Mesendoderm (in vitro differentiated cells): ENCODE results near the gene CHMP1B.
A peak's percentile ranks its signal among the peaks of the same experiment; 100 is the strongest.

Experiments used
- DNase-seq: peaks from one replicate; pipeline ENCODE4 v3.0.0; 2013
- H2AK5ac ChIP-seq: 2 replicates; pipeline ENCODE4 v1.6.1; 2013; ENCODE audit warnings: low read length, inconsistent platforms
- H2BK120ac ChIP-seq: 2 replicates; pipeline ENCODE4 v1.6.1; 2013; ENCODE audit warnings: low read depth, mild to moderate bottlenecking, low read length, moderate library complexity, mixed read lengths
- H2BK15ac ChIP-seq: replicated peaks from 2 replicates; pipeline ENCODE4 v1.6.1; 2013; ENCODE audit warnings: low read depth, mild to moderate bottlenecking, moderate library complexity
- H2BK5ac ChIP-seq: 2 replicates; pipeline ENCODE4 v1.6.1; 2013; ENCODE audit warnings: low read length, inconsistent platforms
- H3K18ac ChIP-seq: 2 replicates; pipeline ENCODE4 v1.6.1; 2013; ENCODE audit warnings: mild to moderate bottlenecking, low read length, mixed read lengths
- H3K23ac ChIP-seq: one replicate; pipeline ENCODE4 v1.6.1; 2013; ENCODE audit warnings: low read length
- H3K27ac ChIP-seq: 2 replicates; pipeline ENCODE4 v1.5.1; 2013; ENCODE audit warnings: low read depth, mild to moderate bottlenecking, inconsistent platforms, low read length, moderate library complexity
- H3K27me3 ChIP-seq: 2 replicates; pipeline ENCODE4 v1.6.1; 2013; ENCODE audit warnings: low read length, control low read depth, mild to moderate bottlenecking, inconsistent platforms; ENCODE audit not compliant: insufficient read depth, poor library complexity
- H3K36me3 ChIP-seq: 2 replicates; pipeline ENCODE4 v1.6.1; 2013; ENCODE audit warnings: low read length, inconsistent platforms; ENCODE audit not compliant: control insufficient read depth, insufficient read depth
- H3K4ac ChIP-seq: one replicate; pipeline ENCODE4 v1.6.1; 2013; ENCODE audit warnings: low read depth, mild to moderate bottlenecking, low read length, moderate library complexity
- H3K4me1 ChIP-seq: 2 replicates; pipeline ENCODE4 v1.6.1; 2013; ENCODE audit warnings: low read depth, low read length, inconsistent platforms; ENCODE audit not compliant: control insufficient read depth
- H3K4me2 ChIP-seq: 2 replicates; pipeline ENCODE4 v1.6.1; 2013; ENCODE audit warnings: low read length
- H3K4me3 ChIP-seq: 2 replicates; pipeline ENCODE4 v1.5.1; 2013; ENCODE audit warnings: mild to moderate bottlenecking, low read length
- H3K56ac ChIP-seq: one replicate; pipeline ENCODE4 v1.6.1; 2013; ENCODE audit warnings: low read length
- H3K79me1 ChIP-seq: 2 replicates; pipeline ENCODE4 v1.6.1; 2013; ENCODE audit warnings: low read length, inconsistent platforms
- H3K79me2 ChIP-seq: 2 replicates; pipeline ENCODE4 v1.6.1; 2013; ENCODE audit warnings: mild to moderate bottlenecking, low read length; ENCODE audit not compliant: control insufficient read depth, insufficient read depth
- H3K9ac ChIP-seq: 2 replicates; pipeline ENCODE4 v1.6.1; 2013; ENCODE audit warnings: low read length, inconsistent platforms
- H4K5ac ChIP-seq: one replicate; pipeline ENCODE4 v1.6.1; 2013; ENCODE audit warnings: low read length
- H4K8ac ChIP-seq: one replicate; pipeline ENCODE4 v1.6.1; 2013; ENCODE audit warnings: low read depth, mild to moderate bottlenecking, control low read depth, low read length, moderate library complexity
- WGBS: extraction: QIAGEN DNeasy Blood & Tissue Kit; methylation state at CpG from one replicate; pipeline ENCODE4 v1.1.7; 2013; ENCODE audit warnings: low lambda C conversion rate, missing lambda C conversion rate; ENCODE audit not compliant: insufficient coverage; ENCODE audit errors: extremely low coverage; 5-methylcytosine and 5-hydroxymethylcytosine counted together

The CHMP1B gene

GRCh38 chr18:11808001-11808855, 43.0 kb upstream of the CHMP1B start:
- Histone ChIP-seq H3K4me3 (no peak overlapping the region), H3K56ac (peak overlapping the region; percentile 82), H2AK5ac (peak overlapping the region; percentile 2), H3K79me2 (no peaks in the 10 kb centered on the region), H3K27me3 (no peaks in the 10 kb centered on the region), H3K79me1 (peaks cover 1% of the 10 kb centered on the region), H3K4me1 (peaks cover 19% of the 10 kb centered on the region), H3K36me3 (no peaks in the 10 kb centered on the region), H3K23ac (no peak overlapping the region), H2BK15ac (no peak overlapping the region), H2BK5ac (peak overlapping the region; percentile 79), H4K8ac (no peak overlapping the region), H3K27ac (peak overlapping the region; percentile 74), H3K18ac (peak overlapping the region; percentile 75), H3K4me2 (no peak overlapping the region), H2BK120ac (no peak overlapping the region), H3K4ac (peak overlapping the region; percentile 98), H3K9ac (no peak overlapping the region), H4K5ac (no peak overlapping the region)
- WGBS, result no CpG with 5 or more reads among the region's 11 CpGs
- DNase-seq, result peak; percentile 96

- no CpG with 5 or more reads among the region's 6 CpGs for WGBS
- Histone ChIP-seq H2BK120ac (no peak overlapping the region), H2BK5ac (no peak overlapping the region), H4K8ac (no peak overlapping the region), H2BK15ac (no peak overlapping the region), H3K56ac (peak overlapping the region; percentile 79), H3K4me1 (peaks cover 19% of the 10 kb centered on the region), H2AK5ac (no peak overlapping the region), H3K4ac (no peak overlapping the region), H3K23ac (no peak overlapping the region), H3K27me3 (no peaks in the 10 kb centered on the region), H3K18ac (no peak overlapping the region), H3K79me2 (no peaks in the 10 kb centered on the region), H3K27ac (peak overlapping the region; percentile 4), H3K4me3 (no peak overlapping the region), H3K79me1 (peaks cover 1% of the 10 kb centered on the region), H3K9ac (no peak overlapping the region), H3K36me3 (no peaks in the 10 kb centered on the region), H4K5ac (no peak overlapping the region), H3K4me2 (no peak overlapping the region)
- no peak for DNase-seq
Measured at GRCh38 chr18:11809895-11810294, 41.3 kb upstream of the CHMP1B start.

GRCh38 chr18:11810379-11810778, 40.8 kb upstream of the CHMP1B start:
- H3K4me2 ChIP-seq, result no peak overlapping the region

GRCh38 chr18:11811009-11811408, 40.2 kb upstream of the CHMP1B start:
- no peak overlapping the region for H4K8ac ChIP-seq
- H3K23ac ChIP-seq, result peak overlapping the region; percentile 89
- H2BK120ac ChIP-seq, result no peak overlapping the region
- H2BK15ac ChIP-seq, result no peak overlapping the region
- H3K56ac ChIP-seq, result peak overlapping the region; percentile 79
- DNase-seq, result no peak
- no peak overlapping the region for H3K4me3 ChIP-seq
- H3K9ac ChIP-seq, result peak overlapping the region; percentile 45
- no CpG with 5 or more reads among the region's 11 CpGs for WGBS
- H3K27ac ChIP-seq, result no peak overlapping the region
- no peaks in the 10 kb centered on the region for H3K79me2 ChIP-seq
- H3K4me1 ChIP-seq, result peaks cover 19% of the 10 kb centered on the region
- no peaks in the 10 kb centered on the region for H3K27me3 ChIP-seq
- no peaks in the 10 kb centered on the region for H3K36me3 ChIP-seq
- H3K4ac ChIP-seq, result no peak overlapping the region
- H3K79me1 ChIP-seq, result peaks cover 1% of the 10 kb centered on the region
- no peak overlapping the region for H3K4me2 ChIP-seq
- H3K18ac ChIP-seq, result no peak overlapping the region
- H4K5ac ChIP-seq, result no peak overlapping the region
- H2BK5ac ChIP-seq, result peak overlapping the region; percentile 40
- H2AK5ac ChIP-seq, result peak overlapping the region; percentile 90

More at GRCh38 chr18:11810379-11810778, 40.8 kb upstream of the CHMP1B start:
- Histone ChIP-seq H4K5ac (no peak overlapping the region), H2BK120ac (no peak overlapping the region), H3K27me3 (no peaks in the 10 kb centered on the region), H2AK5ac (peak overlapping the region; percentile 80), H3K56ac (peak overlapping the region; percentile 79), H3K36me3 (no peaks in the 10 kb centered on the region), H2BK15ac (no peak overlapping the region), H4K8ac (no peak overlapping the region), H3K4me1 (peaks cover 19% of the 10 kb centered on the region), H3K23ac (peak overlapping the region; percentile 83), H3K4me3 (no peak overlapping the region), H2BK5ac (peak overlapping the region; percentile 66), H3K9ac (peak overlapping the region; percentile 6), H3K18ac (no peak overlapping the region), H3K4ac (no peak overlapping the region), H3K27ac (peak overlapping the region; percentile 4), H3K79me2 (no peaks in the 10 kb centered on the region), H3K79me1 (peaks cover 1% of the 10 kb centered on the region)
- no CpG with 5 or more reads among the region's 3 CpGs for WGBS
- DNase-seq, result no peak

GRCh38 chr18:11817229-11817628, 34.0 kb upstream of the CHMP1B start:
- H3K9ac ChIP-seq, result no peak overlapping the region
- no peak overlapping the region for H2BK5ac ChIP-seq
- H3K4ac ChIP-seq, result no peak overlapping the region
- H3K79me2 ChIP-seq, result no peaks in the 10 kb centered on the region
- H3K27ac ChIP-seq, result no peak overlapping the region
- no peak overlapping the region for H2BK120ac ChIP-seq
- peak overlapping the region; percentile 40 for H3K18ac ChIP-seq
- no peak overlapping the region for H4K5ac ChIP-seq
- H3K36me3 ChIP-seq, result no peaks in the 10 kb centered on the region
- H3K4me2 ChIP-seq, result no peak overlapping the region
- no peak overlapping the region for H2BK15ac ChIP-seq
- no peaks in the 10 kb centered on the region for H3K27me3 ChIP-seq
- no peak for DNase-seq
- H3K4me3 ChIP-seq, result no peak overlapping the region
- no peak overlapping the region for H2AK5ac ChIP-seq
- no peaks in the 10 kb centered on the region for H3K79me1 ChIP-seq
- no CpG with 5 or more reads among the region's 6 CpGs for WGBS
- H3K23ac ChIP-seq, result no peak overlapping the region
- H3K4me1 ChIP-seq, result peaks cover 6% of the 10 kb centered on the region
- H4K8ac ChIP-seq, result no peak overlapping the region
- no peak overlapping the region for H3K56ac ChIP-seq
